SK-N-SH (cell line): ENCODE results near the gene LHPP. TPM values are rescaled to one million over a fixed set of nuclear protein-coding genes. Genes with fewer than 3 reads are reported as not detected.

Experiments
- CTCF ChIA-PET: fragments of 300-600, 350-600 bp; formaldehyde crosslinking; extraction: SDS; loops from one replicate; lab custom pipeline; 2021; lab: Yijun Ruan, JAX
- POLR2A ChIA-PET: fragments of 350-600 bp; sonication (Branson Sonifier 250); formaldehyde crosslinking; extraction: SDS; loops from one replicate; lab custom pipeline; 2020; ENCODE audit warnings: antibody characterized with exemption, inconsistent platforms; lab: Yijun Ruan, JAX
- DNase-seq: peaks from one replicate; pipeline ENCODE4 v3.0.0; 2012
- H2AFZ ChIP-seq: fragments of 200-600 bp; sonication (generic); 2 replicates; pipeline ENCODE4 v1.8.1; 2016; ENCODE audit warnings: antibody characterized with exemption, mild to moderate bottlenecking, low read depth
- H3F3A ChIP-seq: fragments of 200-600 bp; sonication (generic); replicated peaks from 2 replicates; pipeline ENCODE3; 2016; ENCODE audit warnings: antibody characterized with exemption, mild to moderate bottlenecking; ENCODE audit not compliant: insufficient read depth
- H3K27ac ChIP-seq, 2 experiments: fragments of 200-500 bp in 1 of 2; fragments of 200-600 bp in 1 of 2; sonication (Bioruptor generic) in 1 of 2; sonication (generic), shearing (Covaris generic) in 1 of 2; 2 replicates each; pipeline versions ENCODE4 v1.5.1 to v1.6.1; 2014 to 2016; ENCODE audit warnings: low read depth in 2 of 2, inconsistent platforms in 1 of 2, low read length in 1 of 2, mild to moderate bottlenecking in 1 of 2, mixed read lengths in 1 of 2
- H3K27me3 ChIP-seq: fragments of 200-600 bp; sonication (generic), shearing (Covaris generic); 2 replicates; pipeline ENCODE4 v1.6.1; 2016; ENCODE audit warnings: mixed run types; ENCODE audit not compliant: insufficient read depth
- H3K36me3 ChIP-seq, 2 experiments: fragments of 200-500 bp in 1 of 2; fragments of 200-600 bp in 1 of 2; sonication (Bioruptor generic) in 1 of 2; sonication (generic) in 1 of 2; replicated peaks in 1 of 2; 2 replicates each; pipeline versions ENCODE3 to v1.5.1; 2014 to 2016; ENCODE audit warnings: low read length in 1 of 2, mild to moderate bottlenecking in 1 of 2; ENCODE audit not compliant: insufficient read depth in 2 of 2, control insufficient read depth in 1 of 2
- H3K4me1 ChIP-seq, 2 experiments: fragments of 200-500 bp in 1 of 2; fragments of 200-600 bp in 1 of 2; sonication (Bioruptor generic) in 1 of 2; sonication (generic), shearing (Covaris generic) in 1 of 2; 2 replicates each; pipeline versions ENCODE4 v1.5.1 to v1.6.1; 2014 to 2016; ENCODE audit warnings: low read depth in 1 of 2, low read length in 1 of 2, mixed run types in 1 of 2; ENCODE audit not compliant: insufficient read depth in 2 of 2, control insufficient read depth in 1 of 2
- H3K4me2 ChIP-seq: fragments of 200-600 bp; sonication (generic), shearing (Covaris generic); 2 replicates; pipeline ENCODE4 v1.6.1; 2017; ENCODE audit warnings: mixed run types
- H3K4me3 ChIP-seq, 2 experiments: fragments of 200-500 bp in 1 of 2; fragments of 200-600 bp in 1 of 2; sonication (Bioruptor generic) in 1 of 2; sonication (generic), shearing (Covaris generic) in 1 of 2; 2 replicates each; pipeline versions ENCODE4 v1.5.1 to v1.8.1; 2014 to 2016; ENCODE audit warnings: low read depth in 2 of 2, inconsistent platforms in 1 of 2, low read length in 1 of 2, mild to moderate bottlenecking in 1 of 2, mixed read lengths in 1 of 2, moderate library complexity in 1 of 2
- H3K79me2 ChIP-seq: fragments of 200-600 bp; sonication (generic); 2 replicates; pipeline ENCODE4 v1.8.1; 2017; ENCODE audit warnings: mild to moderate bottlenecking; ENCODE audit not compliant: insufficient read depth
- H3K9ac ChIP-seq: fragments of 200-600 bp; sonication (generic); 2 replicates; pipeline ENCODE4 v1.6.1; 2017; ENCODE audit warnings: mixed run types
- H3K9me2 ChIP-seq: fragments of 200-600 bp; sonication (generic); 2 replicates; pipeline ENCODE4 v1.6.1; 2017; ENCODE audit warnings: mixed run types
- H3K9me3 ChIP-seq: fragments of 200-600 bp; sonication (generic); 2 replicates; pipeline ENCODE4 v1.6.1; 2017; ENCODE audit warnings: mixed run types, mild to moderate bottlenecking, moderate library complexity
- H4K20me1 ChIP-seq: fragments of 200-600 bp; sonication (generic); 2 replicates; pipeline ENCODE4 v1.6.1; 2017; ENCODE audit warnings: mild to moderate bottlenecking, mixed run types; ENCODE audit not compliant: insufficient read depth
- CHD2 ChIP-seq: fragments of 150-350 bp; IDR thresholded peaks from 2 replicates; pipeline ENCODE4 v1.6.1; 2018; ENCODE audit warnings: low read length; ENCODE audit not compliant: partially characterized antibody
- ELF1 ChIP-seq: IDR thresholded peaks from 2 replicates; pipeline ENCODE4 v1.4.0; 2012
- EP300 ChIP-seq, 2 experiments: IDR thresholded peaks; 2 replicates each; pipeline versions ENCODE4 v1.4.0 to v1.6.1; 2012; ENCODE audit warnings: borderline replicate concordance in 1 of 2, low read depth in 1 of 2, low read length in 1 of 2
- GABPA ChIP-seq: IDR thresholded peaks from 2 replicates; pipeline ENCODE4 v1.4.0; 2012; ENCODE audit warnings: low read depth, mild to moderate bottlenecking
- MXI1 ChIP-seq: IDR thresholded peaks from 2 replicates; pipeline ENCODE4 v1.6.1; 2012; ENCODE audit warnings: mild to moderate bottlenecking, low read depth, low read length, improper control_type of control experiment
- NRF1 ChIP-seq: IDR thresholded peaks from 2 replicates; pipeline ENCODE4 v1.6.1; 2012; ENCODE audit warnings: low read depth, mild to moderate bottlenecking, low read length
- POLR2AphosphoS5 ChIP-seq: IDR thresholded peaks from 2 replicates; pipeline ENCODE4 v1.6.1; 2012; ENCODE audit warnings: low read depth, low read length
- RAD21 ChIP-seq: IDR thresholded peaks from 2 replicates; pipeline ENCODE4 v1.6.1; 2012; ENCODE audit warnings: mild to moderate bottlenecking, low read length
- RFX5 ChIP-seq: IDR thresholded peaks from 2 replicates; pipeline ENCODE4 v1.6.1; 2012; ENCODE audit warnings: mild to moderate bottlenecking, improper control_type of control experiment, low read length
- TAF1 ChIP-seq: IDR thresholded peaks from 2 replicates; pipeline ENCODE4 v1.6.1; 2012; ENCODE audit warnings: low read depth, mild to moderate bottlenecking, low read length, moderate library complexity, borderline replicate concordance
- USF2 ChIP-seq: fragments of 150-350 bp; IDR thresholded peaks from 2 replicates; pipeline ENCODE4 v1.6.1; 2017; ENCODE audit warnings: antibody characterized with exemption, low read length, low read depth, borderline replicate concordance
- YY1 ChIP-seq: IDR thresholded peaks from 2 replicates; pipeline ENCODE4 v1.4.0; 2012; ENCODE audit warnings: low read depth, mild to moderate bottlenecking
- WGBS: methylation state at CpG from one replicate; pipeline ENCODE4 v1.1.6; 2017; ENCODE audit warnings: low lambda C conversion rate; 5-methylcytosine and 5-hydroxymethylcytosine counted together
- polyA plus RNA-seq, 3 experiments: library from polyadenylated mRNA; depleted of rRNA; stranded (reverse); fragments of >200 nt; gene quantifications; 2 replicates each; pipeline ENCODE4 v1.2.3, GENCODE V29; 2012
- TF ChIP-seq, protein P1 (sequence below): fragments of 200-600 bp; sonication (generic); IDR thresholded peaks from 2 replicates; pipeline ENCODE4 v1.6.1; 2017; ENCODE audit warnings: antibody characterized with exemption, mild to moderate bottlenecking, moderate library complexity
- TF ChIP-seq, protein P2 (sequence below): IDR thresholded peaks from 2 replicates; pipeline ENCODE4 v1.4.0; 2012; ENCODE audit warnings: low read depth, borderline replicate concordance
- TF ChIP-seq, protein P3 (sequence below): IDR thresholded peaks from 2 replicates; pipeline ENCODE4; 2012

The LHPP gene, protein sequence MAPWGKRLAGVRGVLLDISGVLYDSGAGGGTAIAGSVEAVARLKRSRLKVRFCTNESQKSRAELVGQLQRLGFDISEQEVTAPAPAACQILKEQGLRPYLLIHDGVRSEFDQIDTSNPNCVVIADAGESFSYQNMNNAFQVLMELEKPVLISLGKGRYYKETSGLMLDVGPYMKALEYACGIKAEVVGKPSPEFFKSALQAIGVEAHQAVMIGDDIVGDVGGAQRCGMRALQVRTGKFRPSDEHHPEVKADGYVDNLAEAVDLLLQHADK
- 29.8 and 35.3 TPM in 2 replicates for polyA plus RNA-seq (2012; rRNA removed)
- polyA plus RNA-seq (2012; cell fraction: cytosol; rRNA removed), result 20.3 and 23.7 TPM in 2 replicates
- 35.0 and 36.8 TPM in 2 replicates for polyA plus RNA-seq (2012; cell fraction: nucleus; rRNA removed)

DNA sequence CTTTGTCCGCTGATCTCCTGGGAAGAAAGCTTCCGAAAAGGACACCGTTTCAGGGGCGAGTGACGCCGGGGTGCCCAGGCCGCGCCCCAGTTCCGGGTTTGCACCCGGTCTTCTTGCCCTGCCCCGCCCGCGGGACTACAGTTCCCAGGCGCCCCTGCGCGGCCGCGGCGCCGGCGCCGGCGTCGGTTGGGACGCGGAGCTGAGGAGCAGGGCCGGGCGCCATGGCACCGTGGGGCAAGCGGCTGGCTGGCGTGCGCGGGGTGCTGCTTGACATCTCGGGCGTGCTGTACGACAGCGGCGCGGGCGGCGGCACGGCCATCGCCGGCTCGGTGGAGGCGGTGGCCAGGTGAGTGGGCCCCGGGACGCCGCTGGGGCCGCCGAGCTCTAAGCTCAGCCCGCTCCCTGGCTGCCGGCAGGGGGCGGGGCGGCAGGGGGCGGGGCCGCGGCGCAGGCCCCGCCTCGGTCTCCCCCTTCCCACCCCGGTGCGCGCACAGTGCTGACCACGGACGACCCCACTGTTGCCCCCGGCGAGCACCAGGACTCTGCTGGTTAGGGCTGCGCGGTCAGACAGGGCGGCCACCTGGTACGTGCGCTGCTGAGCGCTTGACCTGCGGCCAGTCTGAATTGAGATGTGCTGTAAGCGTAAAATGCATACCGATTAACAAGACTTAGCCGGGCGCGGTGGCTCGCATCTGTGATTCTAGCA lies at the start of gene LHPP:
Gene LHPP, plus strand, starts transcription at position 182 of the 706 bp plus-strand sequence. Its CDS starts 40 bp downstream, at position 222.
- Histone ChIP-seq H3K27ac (peak within 1 kb of the TSS in 1 of 2 experiments; percentile 78; a peak in 1 of 4 replicates), H3K27me3 (no peaks in the 10 kb centered on the region), H4K20me1 (no peaks in the 10 kb centered on the region), H3K9ac (peak within 1 kb of the TSS; percentile 76), H2AFZ (peak within 1 kb of the TSS; percentile 92), H3K4me2 (peak within 1 kb of the TSS; percentile 71), H3K9me3 (no peaks in the 10 kb centered on the region), H3F3A (no peaks in the 10 kb centered on the region), H3K36me3 (no peaks in the 10 kb centered on the region), H3K4me3 (peak within 1 kb of the TSS; percentile 63 to 81), H3K4me1 (no peaks in the 10 kb centered on the region; a peak in 1 of 4 replicates), H3K9me2 (no peaks in the 10 kb centered on the region), H3K79me2 (peaks cover 4% of the 10 kb centered on the region; the same call in 1 of the 2 replicates)
- TF ChIP-seq, protein P1, sequence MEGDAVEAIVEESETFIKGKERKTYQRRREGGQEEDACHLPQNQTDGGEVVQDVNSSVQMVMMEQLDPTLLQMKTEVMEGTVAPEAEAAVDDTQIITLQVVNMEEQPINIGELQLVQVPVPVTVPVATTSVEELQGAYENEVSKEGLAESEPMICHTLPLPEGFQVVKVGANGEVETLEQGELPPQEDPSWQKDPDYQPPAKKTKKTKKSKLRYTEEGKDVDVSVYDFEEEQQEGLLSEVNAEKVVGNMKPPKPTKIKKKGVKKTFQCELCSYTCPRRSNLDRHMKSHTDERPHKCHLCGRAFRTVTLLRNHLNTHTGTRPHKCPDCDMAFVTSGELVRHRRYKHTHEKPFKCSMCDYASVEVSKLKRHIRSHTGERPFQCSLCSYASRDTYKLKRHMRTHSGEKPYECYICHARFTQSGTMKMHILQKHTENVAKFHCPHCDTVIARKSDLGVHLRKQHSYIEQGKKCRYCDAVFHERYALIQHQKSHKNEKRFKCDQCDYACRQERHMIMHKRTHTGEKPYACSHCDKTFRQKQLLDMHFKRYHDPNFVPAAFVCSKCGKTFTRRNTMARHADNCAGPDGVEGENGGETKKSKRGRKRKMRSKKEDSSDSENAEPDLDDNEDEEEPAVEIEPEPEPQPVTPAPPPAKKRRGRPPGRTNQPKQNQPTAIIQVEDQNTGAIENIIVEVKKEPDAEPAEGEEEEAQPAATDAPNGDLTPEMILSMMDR, result 0 out of 2 replicates have a peak, but pooled peaks have one; percentile 25
- TF ChIP-seq RAD21 (no peak), NRF1 (peak; percentile 69), POLR2AphosphoS5 (peak; percentile 68), MXI1 (peak; percentile 83), GABPA (peak; percentile 39; the same call in 1 of the 2 replicates), YY1 (peak; percentile 77; the same call in 1 of the 2 replicates), RFX5 (no peak), TAF1 (0 out of 2 replicates have a peak, but pooled peaks have one; percentile 29), USF2 (no peak), ELF1 (peak; percentile 98), CHD2 (peak; percentile 50), EP300 (IDR thresholded peaks at IDR 0.05; ENCODE audit: borderline replicate concordance in 1 of 2, low read depth in 1 of 2, low read length in 1 of 2) (no peak)
- TF ChIP-seq, protein P2, sequence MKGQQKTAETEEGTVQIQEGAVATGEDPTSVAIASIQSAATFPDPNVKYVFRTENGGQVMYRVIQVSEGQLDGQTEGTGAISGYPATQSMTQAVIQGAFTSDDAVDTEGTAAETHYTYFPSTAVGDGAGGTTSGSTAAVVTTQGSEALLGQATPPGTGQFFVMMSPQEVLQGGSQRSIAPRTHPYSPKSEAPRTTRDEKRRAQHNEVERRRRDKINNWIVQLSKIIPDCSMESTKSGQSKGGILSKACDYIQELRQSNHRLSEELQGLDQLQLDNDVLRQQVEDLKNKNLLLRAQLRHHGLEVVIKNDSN, result no peak
- TF ChIP-seq, protein P3, sequence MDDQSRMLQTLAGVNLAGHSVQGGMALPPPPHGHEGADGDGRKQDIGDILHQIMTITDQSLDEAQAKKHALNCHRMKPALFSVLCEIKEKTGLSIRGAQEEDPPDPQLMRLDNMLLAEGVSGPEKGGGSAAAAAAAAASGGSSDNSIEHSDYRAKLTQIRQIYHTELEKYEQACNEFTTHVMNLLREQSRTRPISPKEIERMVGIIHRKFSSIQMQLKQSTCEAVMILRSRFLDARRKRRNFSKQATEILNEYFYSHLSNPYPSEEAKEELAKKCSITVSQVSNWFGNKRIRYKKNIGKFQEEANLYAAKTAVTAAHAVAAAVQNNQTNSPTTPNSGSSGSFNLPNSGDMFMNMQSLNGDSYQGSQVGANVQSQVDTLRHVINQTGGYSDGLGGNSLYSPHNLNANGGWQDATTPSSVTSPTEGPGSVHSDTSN, result no peak
- ChIA-PET CTCF (interaction anchor here (1.0 to 1.4 kb wide), 4 partner anchors 10 to 73 kb away, joined by 4 to 5 read pairs (median 4); no protein-coding TSS in a partner anchor), POLR2A (no interaction called here)
- WGBS, result 0% methylated on average over 22 of the region's 81 CpGs
- peak; percentile 98 for DNase-seq
